Measurements from ENCODE around the gene TRIM28.

TRIM28 gene

DNA sequence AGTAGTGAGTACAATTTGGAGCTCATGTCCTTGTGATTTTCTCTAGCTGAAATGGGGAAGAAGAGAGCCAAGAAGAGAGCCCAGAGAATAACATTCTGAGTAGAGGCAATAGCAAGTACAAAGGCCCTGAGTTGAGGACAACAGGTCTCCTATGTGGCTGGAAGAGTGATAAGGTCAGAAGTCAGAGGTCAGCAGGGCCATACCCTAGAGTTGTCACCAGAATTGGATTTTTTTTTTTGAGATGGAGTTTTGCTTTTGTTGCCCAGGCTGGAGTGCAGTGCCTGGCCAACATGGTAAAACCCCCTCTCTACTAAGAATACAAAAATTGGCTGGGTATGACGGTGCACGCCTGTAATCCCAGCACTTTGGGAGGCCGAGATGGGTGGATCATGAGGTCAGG is 8.0 kb upstream of the TRIM28 start:
- TF ChIP-seq TAF1 (IDR thresholded peaks at IDR 0.05; ENCODE audit: borderline replicate concordance, insufficient read depth, low read length) (no peak), POLR2AphosphoS5 (IDR thresholded peaks at IDR 0.05; ENCODE audit: low read depth, low read length) (no peak), SIN3A (IDR thresholded peaks at IDR 0.05; ENCODE audit: borderline replicate concordance, insufficient read depth, low read length) (no peak), FOXP2 (optimal IDR thresholded peaks at IDR 0.05; ENCODE audit: borderline replicate concordance, extremely low read depth, extremely low read length, insufficient read depth) (no peak)
- TF ChIP-seq, protein P1, sequence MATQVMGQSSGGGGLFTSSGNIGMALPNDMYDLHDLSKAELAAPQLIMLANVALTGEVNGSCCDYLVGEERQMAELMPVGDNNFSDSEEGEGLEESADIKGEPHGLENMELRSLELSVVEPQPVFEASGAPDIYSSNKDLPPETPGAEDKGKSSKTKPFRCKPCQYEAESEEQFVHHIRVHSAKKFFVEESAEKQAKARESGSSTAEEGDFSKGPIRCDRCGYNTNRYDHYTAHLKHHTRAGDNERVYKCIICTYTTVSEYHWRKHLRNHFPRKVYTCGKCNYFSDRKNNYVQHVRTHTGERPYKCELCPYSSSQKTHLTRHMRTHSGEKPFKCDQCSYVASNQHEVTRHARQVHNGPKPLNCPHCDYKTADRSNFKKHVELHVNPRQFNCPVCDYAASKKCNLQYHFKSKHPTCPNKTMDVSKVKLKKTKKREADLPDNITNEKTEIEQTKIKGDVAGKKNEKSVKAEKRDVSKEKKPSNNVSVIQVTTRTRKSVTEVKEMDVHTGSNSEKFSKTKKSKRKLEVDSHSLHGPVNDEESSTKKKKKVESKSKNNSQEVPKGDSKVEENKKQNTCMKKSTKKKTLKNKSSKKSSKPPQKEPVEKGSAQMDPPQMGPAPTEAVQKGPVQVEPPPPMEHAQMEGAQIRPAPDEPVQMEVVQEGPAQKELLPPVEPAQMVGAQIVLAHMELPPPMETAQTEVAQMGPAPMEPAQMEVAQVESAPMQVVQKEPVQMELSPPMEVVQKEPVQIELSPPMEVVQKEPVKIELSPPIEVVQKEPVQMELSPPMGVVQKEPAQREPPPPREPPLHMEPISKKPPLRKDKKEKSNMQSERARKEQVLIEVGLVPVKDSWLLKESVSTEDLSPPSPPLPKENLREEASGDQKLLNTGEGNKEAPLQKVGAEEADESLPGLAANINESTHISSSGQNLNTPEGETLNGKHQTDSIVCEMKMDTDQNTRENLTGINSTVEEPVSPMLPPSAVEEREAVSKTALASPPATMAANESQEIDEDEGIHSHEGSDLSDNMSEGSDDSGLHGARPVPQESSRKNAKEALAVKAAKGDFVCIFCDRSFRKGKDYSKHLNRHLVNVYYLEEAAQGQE (IDR thresholded peaks at IDR 0.05; ENCODE audit: insufficient read depth in 1 of 2, low read depth in 2 of 2, low read length in 2 of 2): no peak

DNA sequence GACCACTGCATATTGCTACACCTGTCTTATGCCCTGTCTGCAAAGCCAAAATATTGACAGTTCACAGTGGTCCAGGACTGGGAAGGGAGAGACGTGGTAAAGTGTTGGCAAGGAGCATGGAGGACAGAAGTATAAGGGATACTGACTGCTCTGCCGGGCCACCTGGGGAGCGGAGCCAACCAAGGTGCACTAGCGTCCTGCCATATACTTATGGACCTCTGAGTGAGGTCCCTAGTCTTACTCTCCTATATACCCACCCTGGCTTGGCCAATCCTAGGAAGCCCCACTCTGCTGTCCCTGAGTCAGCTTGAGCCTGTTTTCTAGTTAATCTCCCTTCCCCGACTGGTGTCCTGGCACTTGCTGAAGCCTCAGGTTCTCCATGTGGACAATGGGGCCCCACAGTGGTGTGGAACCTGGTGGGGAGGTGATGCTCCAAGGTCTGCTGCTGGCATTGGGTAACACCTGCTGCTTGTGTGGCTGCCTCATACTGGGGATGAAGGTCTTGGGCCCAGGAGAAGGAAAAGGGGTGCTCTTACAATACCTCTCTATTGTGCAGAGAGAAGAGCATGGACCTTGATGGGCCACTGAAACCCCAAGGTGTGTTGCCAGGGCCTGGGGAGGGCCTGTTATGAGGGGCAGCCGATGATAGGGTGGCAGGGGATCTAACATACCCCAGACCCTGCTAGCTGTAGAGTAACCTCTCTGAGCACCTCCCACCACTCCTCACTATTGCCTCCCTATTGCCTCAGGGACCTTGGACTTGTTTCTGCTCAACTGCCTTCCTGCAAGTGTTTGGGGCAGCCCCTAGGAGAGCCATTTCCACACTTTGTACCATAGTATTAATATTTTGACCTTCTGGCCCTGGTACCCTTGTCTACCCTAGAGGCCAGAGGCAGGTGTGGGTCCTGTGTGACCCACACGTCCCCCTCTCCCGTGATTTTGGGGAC is 6.7 kb upstream of the TRIM28 start:
- no peak for TF ChIP-seq TAF1 (IDR thresholded peaks at IDR 0.05; ENCODE audit: borderline replicate concordance, insufficient read depth, low read length)
- TF ChIP-seq FOXP2 (optimal IDR thresholded peaks at IDR 0.05; ENCODE audit: borderline replicate concordance, extremely low read depth, extremely low read length, insufficient read depth): no peak
- TF ChIP-seq, protein P1 (IDR thresholded peaks at IDR 0.05; ENCODE audit: insufficient read depth in 1 of 2, low read depth in 2 of 2, low read length in 2 of 2): no peak
- TF ChIP-seq POLR2AphosphoS5 (IDR thresholded peaks at IDR 0.05; ENCODE audit: low read depth, low read length): no peak
- TF ChIP-seq SIN3A (IDR thresholded peaks at IDR 0.05; ENCODE audit: borderline replicate concordance, insufficient read depth, low read length): no peak

DNA sequence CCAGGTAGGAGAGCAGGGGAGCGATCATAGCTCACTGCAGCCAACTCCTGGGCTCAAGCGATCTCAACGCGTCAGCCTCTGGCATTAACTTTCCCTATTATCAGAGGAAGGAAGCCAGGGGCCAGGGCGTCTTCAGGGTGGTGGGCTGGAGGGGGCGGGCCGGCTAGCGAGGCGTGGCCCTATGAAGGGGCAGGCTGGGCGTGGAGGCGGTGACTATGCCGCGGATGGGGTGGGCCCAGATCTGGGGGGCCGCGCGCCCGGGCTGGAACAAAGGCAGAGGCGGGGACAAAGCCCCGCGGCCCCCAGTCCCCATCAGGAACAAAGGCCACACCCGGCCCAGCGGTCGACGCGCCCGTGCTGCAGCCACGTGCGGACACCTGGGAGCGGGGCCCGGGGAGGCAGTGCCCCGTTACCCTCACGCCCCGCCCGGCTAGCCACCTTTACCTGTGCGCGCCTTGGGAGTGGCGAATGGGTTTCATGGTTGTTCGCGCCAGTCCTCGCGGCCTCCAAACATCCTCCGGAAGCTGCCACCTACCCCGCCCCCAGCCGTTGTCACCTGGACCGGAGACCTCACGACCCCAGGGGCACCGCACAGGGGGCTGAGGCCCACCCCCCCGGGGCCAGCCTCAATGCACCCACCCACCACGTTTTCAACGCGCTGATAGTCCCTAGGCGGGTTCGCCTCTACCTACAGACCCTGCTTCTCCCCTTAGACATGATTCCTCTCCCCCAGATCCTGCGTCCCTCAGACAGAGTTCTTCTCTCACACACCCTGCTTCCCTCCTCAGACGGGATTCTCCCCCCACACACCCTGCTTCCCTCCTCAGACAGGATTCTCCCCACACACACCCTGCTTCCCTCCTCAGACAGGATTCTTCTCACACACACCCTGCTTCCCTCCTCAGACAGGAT is 5.4 kb upstream of the TRIM28 start:
- TF ChIP-seq TAF1 (IDR thresholded peaks at IDR 0.05; ENCODE audit: borderline replicate concordance, insufficient read depth, low read length) (no peak), SIN3A (IDR thresholded peaks at IDR 0.05; ENCODE audit: borderline replicate concordance, insufficient read depth, low read length) (no peak), FOXP2 (optimal IDR thresholded peaks at IDR 0.05; ENCODE audit: borderline replicate concordance, extremely low read depth, extremely low read length, insufficient read depth) (no peak), POLR2AphosphoS5 (IDR thresholded peaks at IDR 0.05; ENCODE audit: low read depth, low read length) (no peak)
- TF ChIP-seq, protein P1 (IDR thresholded peaks at IDR 0.05; ENCODE audit: insufficient read depth in 1 of 2, low read depth in 2 of 2, low read length in 2 of 2): no peak

DNA sequence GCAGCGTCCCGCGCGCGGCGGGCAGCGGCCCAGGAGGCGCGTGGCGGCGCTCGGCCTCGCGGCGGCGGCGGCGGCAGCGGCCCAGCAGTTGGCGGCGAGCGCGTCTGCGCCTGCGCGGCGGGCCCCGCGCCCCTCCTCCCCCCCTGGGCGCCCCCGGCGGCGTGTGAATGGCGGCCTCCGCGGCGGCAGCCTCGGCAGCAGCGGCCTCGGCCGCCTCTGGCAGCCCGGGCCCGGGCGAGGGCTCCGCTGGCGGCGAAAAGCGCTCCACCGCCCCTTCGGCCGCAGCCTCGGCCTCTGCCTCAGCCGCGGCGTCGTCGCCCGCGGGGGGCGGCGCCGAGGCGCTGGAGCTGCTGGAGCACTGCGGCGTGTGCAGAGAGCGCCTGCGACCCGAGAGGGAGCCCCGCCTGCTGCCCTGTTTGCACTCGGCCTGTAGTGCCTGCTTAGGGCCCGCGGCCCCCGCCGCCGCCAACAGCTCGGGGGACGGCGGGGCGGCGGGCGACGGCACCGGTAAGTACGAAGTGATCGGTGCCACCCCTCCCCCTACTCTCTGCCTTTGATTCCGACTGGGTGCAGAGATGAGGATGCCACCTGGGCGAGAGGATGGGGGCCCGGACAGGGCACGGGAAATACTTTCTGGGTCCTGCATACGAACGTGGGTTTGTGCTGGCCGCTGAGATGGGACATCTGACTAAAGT is 874 bp downstream of the TRIM28 start:
- no peak for TF ChIP-seq SIN3A (IDR thresholded peaks at IDR 0.05; ENCODE audit: borderline replicate concordance, insufficient read depth, low read length)
- no peak for TF ChIP-seq TAF1 (IDR thresholded peaks at IDR 0.05; ENCODE audit: borderline replicate concordance, insufficient read depth, low read length)
- TF ChIP-seq, protein P1 (IDR thresholded peaks at IDR 0.05; ENCODE audit: insufficient read depth in 1 of 2, low read depth in 2 of 2, low read length in 2 of 2): no peak
- TF ChIP-seq FOXP2 (optimal IDR thresholded peaks at IDR 0.05; ENCODE audit: borderline replicate concordance, extremely low read depth, extremely low read length, insufficient read depth): no peak
- no peak for TF ChIP-seq POLR2AphosphoS5 (IDR thresholded peaks at IDR 0.05; ENCODE audit: low read depth, low read length)

All from PFSK-1 (cell line).